K562 (cell line): Measurements from ENCODE around the gene SPATA21. TPM values are rescaled to one million over a fixed set of nuclear protein-coding genes. Genes with fewer than 3 reads are reported as not detected.

Experiments used
- AFF1 ChIP-seq, 2 experiments: fragments of 450-650 bp; IDR thresholded peaks; 2 replicates each; pipeline ENCODE4 v1.6.1; 2018; ENCODE audit warnings: mild to moderate bottlenecking in 2 of 2, low read depth in 1 of 2; ENCODE audit not compliant: partially characterized antibody in 2 of 2
- ARID3B ChIP-seq: fragments of 250-450 bp; sonication (Bioruptor Pico); IDR thresholded peaks from 2 replicates; pipeline ENCODE4 v1.4.0; 2020; ENCODE audit warnings: borderline replicate concordance
- HMGXB4 ChIP-seq: sonication (generic); formaldehyde crosslinking; IDR thresholded peaks from 2 replicates; pipeline ENCODE4 v1.8.1; 2023; ENCODE audit warnings: mild to moderate bottlenecking, missing genetic modification reagents
- JUN ChIP-seq, 2 experiments: sonication (generic) in 1 of 2; formaldehyde crosslinking in 1 of 2; IDR thresholded peaks; 2 replicates each; pipeline versions ENCODE4 v1.6.1 to v1.8.0; 2012 to 2022; ENCODE audit warnings: borderline replicate concordance in 2 of 2, mild to moderate bottlenecking in 2 of 2, improper control_type of control experiment in 1 of 2, low read depth in 1 of 2, low read length in 1 of 2, missing genetic modification reagents in 1 of 2
- POU5F1 ChIP-seq: fragments of 150-350 bp; IDR thresholded peaks from 2 replicates; pipeline ENCODE4 v1.6.1; 2014; ENCODE audit warnings: borderline replicate concordance, low read length, low read depth, mild to moderate bottlenecking; ENCODE audit not compliant: partially characterized antibody
- SFPQ ChIP-seq: fragments of 200-400 bp; formaldehyde crosslinking; IDR thresholded peaks from 2 replicates; pipeline ENCODE4 v1.6.1; 2017; ENCODE audit warnings: mild to moderate bottlenecking, low read depth, low read length, moderate library complexity
- SIX5 ChIP-seq, 2 experiments: IDR thresholded peaks; 2 replicates each; pipeline ENCODE4 v1.6.1; 2011; ENCODE audit warnings: low read length in 2 of 2, borderline replicate concordance in 1 of 2, low read depth in 1 of 2, mild to moderate bottlenecking in 1 of 2, moderate library complexity in 1 of 2; ENCODE audit not compliant: insufficient read depth in 1 of 2
- SMARCE1 ChIP-seq: fragments of 450-650 bp; IDR thresholded peaks from 2 replicates; pipeline ENCODE4 v1.7.1; 2016; ENCODE audit warnings: mild to moderate bottlenecking
- TCF3 ChIP-seq: sonication (generic); formaldehyde crosslinking; IDR thresholded peaks from 2 replicates; pipeline ENCODE4 v1.4.0; 2020; ENCODE audit warnings: mild to moderate bottlenecking, missing genetic modification reagents
- YBX1 ChIP-seq: fragments of 450-650 bp; IDR thresholded peaks from 2 replicates; pipeline ENCODE4 v1.7.1; 2016; ENCODE audit warnings: mild to moderate bottlenecking
- ZNF512 ChIP-seq: IDR thresholded peaks from 2 replicates; pipeline ENCODE4 v1.6.1; 2016; ENCODE audit warnings: missing genetic modification characterization, missing compliant biosample characterization
- ZNF76 ChIP-seq: fragments of 250-450 bp; sonication (Bioruptor Pico); IDR thresholded peaks from 2 replicates; pipeline ENCODE4 v1.4.0; 2020; ENCODE audit warnings: mild to moderate bottlenecking, moderate library complexity, borderline replicate concordance
- polyA plus RNA-seq, 8 experiments: library from polyadenylated mRNA; depleted of rRNA in 4 of 8; stranded (reverse) in 5 of 8; unstranded in 3 of 8; fragments of >200 nt; fragmentation: Nextera tagmentation in 2 of 8; fragmentation: Illumina TruSeq in 1 of 8; extraction: Ambion mirVana in 2 of 8; extraction: Trizol in 1 of 8; gene quantifications; 2 replicates each; pipeline versions ENCODE4 v1.2.1 to v1.2.3, GENCODE V29; 2011 to 2014; ENCODE audit warnings: inconsistent platforms in 1 of 8, missing spikeins in 1 of 8
- total RNA-seq, 7 experiments: library from RNA; depleted of rRNA in 6 of 7; stranded (reverse); fragments of >200 nt in 6 of 7; fragmentation: Illumina TruSeq in 2 of 7; extraction: Trizol in 2 of 7; gene quantifications; 2 replicates each; pipeline versions ENCODE4 v1.2.1 to v1.2.3, GENCODE V29; 2011 to 2021; ENCODE audit warnings: low replicate concordance in 1 of 7

The SPATA21 gene
- total and polyA plus RNA-seq, 9 of the 15 experiments (the other 6 are each of a cell fraction or from before 2014, with no cell fraction given) = 0.10 to 0.36 (median 0.13) TPM; not detected in 3

- peak in 1 of 2 experiments; percentile 53 for TF ChIP-seq AFF1 (IDR thresholded peaks at IDR 0.05; ENCODE audit: low read depth in 1 of 2, partially characterized antibody in 2 of 2)
- TF ChIP-seq SFPQ = no peak
- no peak for TF ChIP-seq POU5F1
- no peak for TF ChIP-seq ZNF512 (tag)
- no peak for TF ChIP-seq SIX5 (IDR thresholded peaks at IDR 0.05; ENCODE audit: borderline replicate concordance in 1 of 2, insufficient read depth in 1 of 2, low read depth in 1 of 2, low read length in 2 of 2)
- peak; percentile 89; the same call in 1 of the 2 replicates for TF ChIP-seq HMGXB4
- TF ChIP-seq YBX1 = no peak
- TF ChIP-seq JUN (IDR thresholded peaks at IDR 0.05; ENCODE audit: borderline replicate concordance, low read depth, low read length) = peak; percentile 61; the same call in 1 of the 2 replicates
- TF ChIP-seq JUN (CRISPR knock-in tag; IDR thresholded peaks at IDR 0.05; ENCODE audit: borderline replicate concordance) = peak; percentile 93
- TF ChIP-seq SMARCE1 = no peak; the same call in 1 of the 2 replicates
- peak; percentile 0; the same call in 1 of the 2 replicates for TF ChIP-seq TCF3
- TF ChIP-seq ZNF76 (CRISPR knock-in tag) = peak; percentile 54
- TF ChIP-seq ARID3B = peak; percentile 60; the same call in 1 of the 2 replicates
Observed at GRCh38 chr1:16351994-16352841, 85.0 kb downstream of the SPATA21 start, which contains the start of gene FBXO42 (continued).
